SK-N-MC (cell line): ENCODE data around the gene LMO2.
"Not testable (repeated sequence)": the region's sequence is repeated elsewhere in the genome, so short reads cannot be mapped to it uniquely, and the experiment has no call there.

Source experiments
- DNase-seq: peaks from one replicate; pipeline ENCODE4 v3.0.0-alpha.2; 2011; ENCODE audit warnings: low read depth, low spot score
- H3K27ac ChIP-seq: fragments of 200-600 bp; sonication (generic); 2 replicates; pipeline ENCODE4 v1.5.1; 2016; ENCODE audit warnings: mixed run types
- H3K36me3 ChIP-seq: fragments of 200-600 bp; sonication (generic); 2 replicates; pipeline ENCODE4 v1.6.1; 2017; ENCODE audit warnings: antibody characterized with exemption, low read length, mixed read lengths; ENCODE audit not compliant: insufficient read depth
- H3K4me3 ChIP-seq: fragments of 200-600 bp; sonication (generic); 2 replicates; pipeline ENCODE4 v1.5.1; 2016
- H3K9ac ChIP-seq: fragments of 200-600 bp; sonication (generic); 2 replicates; pipeline ENCODE4 v1.8.0; 2017; ENCODE audit warnings: mixed run types, mixed read lengths; ENCODE audit not compliant: insufficient read length
- H3K9me3 ChIP-seq: fragments of 200-600 bp; sonication (generic); 2 replicates; pipeline ENCODE4 v1.6.1; 2017; ENCODE audit warnings: low read depth, mild to moderate bottlenecking, antibody characterized with exemption, low read length, moderate library complexity, mixed read lengths
- EZH2 ChIP-seq: fragments of 200-600 bp; sonication (generic); IDR thresholded peaks from one replicate; pipeline ENCODE4 v1.6.1; 2017; ENCODE audit warnings: antibody characterized with exemption
- FOXP2 ChIP-seq: optimal IDR thresholded peaks from 2 replicates; pipeline ENCODE3; 2011; ENCODE audit warnings: mild to moderate bottlenecking, moderate library complexity; ENCODE audit not compliant: insufficient read depth; ENCODE audit errors: extremely low read length, control extremely low read depth
- POLR2AphosphoS5 ChIP-seq: IDR thresholded peaks from 2 replicates; pipeline ENCODE4 v1.6.1; 2012; ENCODE audit warnings: mild to moderate bottlenecking, low read depth, low read length, borderline replicate concordance

LMO2 gene

GRCh38 chr11:33891714-33892327 lies at the start of gene LMO2:
LMO2 (minus strand) TSS chr11:33892076; CDS start chr11:33869716, 22,360 bp downstream.
- Histone ChIP-seq H3K9ac (no peak within 1 kb of the TSS), H3K4me3 (no peak within 1 kb of the TSS; the same call in 1 of the 2 replicates), H3K27ac (peak within 1 kb of the TSS; percentile 58; the same call in 1 of the 2 replicates), H3K9me3 (no peaks in the 10 kb centered on the region), H3K36me3 (no peaks in the 10 kb centered on the region)
- no peak for DNase-seq
- TF ChIP-seq FOXP2, result no peak
- TF ChIP-seq EZH2, result no peak
- no peak for TF ChIP-seq POLR2AphosphoS5

- DNase-seq, result no peak
- Histone ChIP-seq H3K9ac (no peak overlapping the region), H3K9me3 (no peaks in the 10 kb centered on the region), H3K27ac (no peak overlapping the region), H3K36me3 (no peaks in the 10 kb centered on the region), H3K4me3 (no peak overlapping the region)
- TF ChIP-seq POLR2AphosphoS5 (no peak), FOXP2 (no peak), EZH2 (no peak)
Measured at GRCh38 chr11:33940538-33940815, 48.6 kb upstream of the LMO2 start.

- Histone ChIP-seq H3K9me3 (no peaks in the 10 kb centered on the region), H3K27ac (no peak overlapping the region), H3K9ac (no peak overlapping the region), H3K4me3 (0 out of 2 replicates have a peak overlapping the region, but pooled peaks have one; percentile 13), H3K36me3 (no peaks in the 10 kb centered on the region)
- no peak for DNase-seq
- TF ChIP-seq FOXP2, result no peak
- no peak for TF ChIP-seq EZH2
- no peak for TF ChIP-seq POLR2AphosphoS5
Measured at GRCh38 chr11:33936725-33937604, 45.1 kb upstream of the LMO2 start.

GRCh38 chr11:33935461-33936456 lies 43.9 kb upstream of the LMO2 start:
- Histone ChIP-seq H3K9me3 (no peaks in the 10 kb centered on the region), H3K4me3 (no peak overlapping the region), H3K27ac (no peak overlapping the region), H3K9ac (no peak overlapping the region), H3K36me3 (no peaks in the 10 kb centered on the region)
- TF ChIP-seq FOXP2 (no peak), POLR2AphosphoS5 (no peak), EZH2 (no peak)
- no peak for DNase-seq

GRCh38 chr11:33935005-33935404 lies 43.1 kb upstream of the LMO2 start:
- TF ChIP-seq EZH2 (no peak), FOXP2 (no peak), POLR2AphosphoS5 (no peak)

GRCh38 chr11:33934450-33934849 lies 42.6 kb upstream of the LMO2 start:
- no peak for DNase-seq
- TF ChIP-seq FOXP2, result no peak
- no peak for TF ChIP-seq POLR2AphosphoS5
- no peak for TF ChIP-seq EZH2
- H3K9ac ChIP-seq, result no peak overlapping the region
- no peaks in the 10 kb centered on the region for H3K36me3 ChIP-seq
- H3K4me3 ChIP-seq, result no peak overlapping the region
- no peak overlapping the region for H3K27ac ChIP-seq
- H3K9me3 ChIP-seq, result no peaks in the 10 kb centered on the region

More at GRCh38 chr11:33935005-33935404, 43.1 kb upstream of the LMO2 start:
- Histone ChIP-seq H3K27ac (no peak overlapping the region), H3K9ac (no peak overlapping the region), H3K36me3 (no peaks in the 10 kb centered on the region), H3K9me3 (no peaks in the 10 kb centered on the region), H3K4me3 (no peak overlapping the region)
- DNase-seq, result no peak

- H3K9ac ChIP-seq, result no peak overlapping the region
Measured at GRCh38 chr11:33933602-33934001, 41.7 kb upstream of the LMO2 start.

GRCh38 chr11:33932721-33933120 lies 40.8 kb upstream of the LMO2 start:
- H3K9ac ChIP-seq, result no peak overlapping the region
- H3K4me3 ChIP-seq, result no peak overlapping the region
- DNase-seq, result no peak
- no peaks in the 10 kb centered on the region for H3K36me3 ChIP-seq
- TF ChIP-seq POLR2AphosphoS5, result no peak
- no peak for TF ChIP-seq EZH2
- TF ChIP-seq FOXP2, result no peak
- H3K9me3 ChIP-seq, result no peaks in the 10 kb centered on the region
- no peak overlapping the region for H3K27ac ChIP-seq

More at GRCh38 chr11:33933602-33934001, 41.7 kb upstream of the LMO2 start:
- TF ChIP-seq POLR2AphosphoS5 (no peak), FOXP2 (no peak), EZH2 (no peak)
- Histone ChIP-seq H3K27ac (no peak overlapping the region), H3K9me3 (no peaks in the 10 kb centered on the region), H3K4me3 (no peak overlapping the region), H3K36me3 (no peaks in the 10 kb centered on the region)
- no peak for DNase-seq

- H3K9ac ChIP-seq, H3K36me3 ChIP-seq, H3K9me3 ChIP-seq, DNase-seq, H3K4me3 ChIP-seq: not testable (repeated sequence)
- H3K27ac ChIP-seq, result peak overlapping the region; percentile 90
Measured at GRCh38 chr11:33931739-33932366, 40.0 kb upstream of the LMO2 start.
